M059J (cell line): Measurements from ENCODE around the gene NAA60. TPM values are rescaled to one million over a fixed set of nuclear protein-coding genes. Genes with fewer than 3 reads are reported as not detected.

Source experiments
- total RNA-seq: library from RNA; depleted of rRNA; stranded (reverse); fragments of >200 nt; shearing (Covaris generic); gene quantifications from 2 replicates; pipeline ENCODE4 v1.2.3, GENCODE V29; 2014; rRNA removed

NAA60 gene
- total RNA-seq, 1 experiment from 2014 or later: 18.8 TPM

Other genes starting within 250 kb of the NAA60 start
- 10.0 and 17.4 TPM in 2 replicates for gene ZNF200, start 208.5 kb upstream of the NAA60 start, total RNA-seq
- gene MEFV, start 187.0 kb upstream of the NAA60 start, total RNA-seq: 0.39 TPM in 1 of 2 replicates, not detected in the other
- gene ZNF263, start 160.2 kb upstream of the NAA60 start, total RNA-seq: 37.4 and 48.8 TPM in 2 replicates
- 7.5 and 10.6 TPM in 2 replicates for gene TIGD7, start 138.2 kb upstream of the NAA60 start, total RNA-seq
- 16.5 and 22.7 TPM in 2 replicates for gene ZNF75A, start 138.2 kb upstream of the NAA60 start, total RNA-seq
- gene OR2C1, start 87.8 kb upstream of the NAA60 start, total RNA-seq: not detected in 2 replicates
- gene ZSCAN32, start 42.7 kb upstream of the NAA60 start, total RNA-seq: 19.6 and 22.9 TPM in 2 replicates
- gene ZNF174, start 42.5 kb upstream of the NAA60 start, total RNA-seq: 11.8 and 14.1 TPM in 2 replicates
- gene ZNF597, start 176 bp upstream of the NAA60 start, total RNA-seq: 3.4 and 4.9 TPM in 2 replicates
- gene C16orf90, start 51.8 kb downstream of the NAA60 start, total RNA-seq: not detected in 2 replicates
- gene CLUAP1, start 57.3 kb downstream of the NAA60 start, total RNA-seq: 13.9 and 16.5 TPM in 2 replicates
- gene NLRC3, start 133.7 kb downstream of the NAA60 start, total RNA-seq: not detected in 2 replicates
- 4.8 and 8.3 TPM in 2 replicates for gene SLX4, start 167.9 kb downstream of the NAA60 start, total RNA-seq
- gene DNASE1, start 211.0 kb downstream of the NAA60 start, total RNA-seq: 8.3 and 21.1 TPM in 2 replicates